ENCODE results near the gene ATP13A3. TPM values are rescaled to one million over a fixed set of nuclear protein-coding genes. Genes with fewer than 3 reads are reported as not detected.

ATP13A3 gene
- total and polyA plus RNA-seq, 2 experiments from 2014 or later, result 20.0 to 202 TPM

GRCh38 chr3:194382892-194383223 is 103.9 kb downstream of the ATP13A3 start:
- no peaks in the 10 kb centered on the region for H3K9me3 Mint-ChIP-seq
- Histone ChIP-seq H3K27me3 (ENCODE audit: insufficient read depth) (no peaks in the 10 kb centered on the region), H3K9me2 (ENCODE audit: insufficient read depth) (no peaks in the 10 kb centered on the region), H3K27ac (ENCODE audit: low read depth) (no peak overlapping the region), H2AFZ (peak overlapping the region; percentile 64), H3K36me3 (ENCODE audit: insufficient read depth) (no peaks in the 10 kb centered on the region), H4K20me1 (replicated peaks; ENCODE audit: insufficient read depth) (no peaks in the 10 kb centered on the region), H3K4me2 (no peak overlapping the region), H3K4me3 (no peak overlapping the region), H3F3A (replicated peaks; ENCODE audit: low read depth) (no peaks in the 10 kb centered on the region), H3K79me2 (replicated peaks; ENCODE audit: insufficient read depth) (no peaks in the 10 kb centered on the region), H3K4me1 (ENCODE audit: insufficient read depth) (peaks cover 4% of the 10 kb centered on the region; the same call in 1 of the 2 replicates)
- H3K36me3 Mint-ChIP-seq (ENCODE audit: low read depth), result no peaks in the 10 kb centered on the region
- DNase-seq (ENCODE audit: low spot score) (no peak), ATAC-seq (peak; percentile 16)
- H3K27ac Mint-ChIP-seq, result no peak overlapping the region
- peaks cover 32% of the 10 kb centered on the region for H3K4me1 Mint-ChIP-seq
- H3K4me3 Mint-ChIP-seq, result no peak overlapping the region; the same call in 2 of the 3 replicates
- no peak for TF ChIP-seq CTCF (conservative IDR thresholded peaks at IDR 0.05; ENCODE audit: low read depth in 2 of 2)
- no peak for TF ChIP-seq EZH2phosphoT487 (IDR thresholded peaks at IDR 0.05; ENCODE audit: unreplicated experiment)
- no peak for TF ChIP-seq ZNF114 (CRISPR knock-in tag; IDR thresholded peaks at IDR 0.05)
- peaks cover 8% of the 10 kb centered on the region for H3K27me3 Mint-ChIP-seq (ENCODE audit: insufficient read depth, low read depth, poor library complexity)

- Histone ChIP-seq H3K4me1 (ENCODE audit: insufficient read depth) (peaks cover 4% of the 10 kb centered on the region; the same call in 1 of the 2 replicates), H3K36me3 (ENCODE audit: insufficient read depth) (no peaks in the 10 kb centered on the region), H3K27me3 (ENCODE audit: insufficient read depth) (no peaks in the 10 kb centered on the region), H3K27ac (ENCODE audit: low read depth) (no peak overlapping the region), H2AFZ (peak overlapping the region; percentile 64), H4K20me1 (replicated peaks; ENCODE audit: insufficient read depth) (no peaks in the 10 kb centered on the region), H3K4me2 (0 out of 2 replicates have a peak overlapping the region, but pooled peaks have one; percentile 23), H3K79me2 (replicated peaks; ENCODE audit: insufficient read depth) (no peaks in the 10 kb centered on the region), H3F3A (replicated peaks; ENCODE audit: low read depth) (no peaks in the 10 kb centered on the region), H3K9me2 (ENCODE audit: insufficient read depth) (no peaks in the 10 kb centered on the region), H3K4me3 (no peak overlapping the region)
- Mint-ChIP-seq H3K27me3 (ENCODE audit: insufficient read depth, low read depth, poor library complexity) (peaks cover 6% of the 10 kb centered on the region), H3K9me3 (no peaks in the 10 kb centered on the region), H3K4me1 (peaks cover 32% of the 10 kb centered on the region), H3K36me3 (ENCODE audit: low read depth) (no peaks in the 10 kb centered on the region), H3K27ac (no peak overlapping the region; the same call in 1 of the 2 replicates), H3K4me3 (peak overlapping the region; percentile 19; the same call in 1 of the 3 replicates)
- DNase-seq (ENCODE audit: low spot score) (no peak), ATAC-seq (no peak; the same call in 2 of the 3 replicates)
- TF ChIP-seq ZNF114 (CRISPR knock-in tag; IDR thresholded peaks at IDR 0.05), result no peak
- TF ChIP-seq CREB1 (CRISPR knock-in tag; IDR thresholded peaks at IDR 0.05; ENCODE audit: low read depth), result no peak
- TF ChIP-seq EZH2phosphoT487 (IDR thresholded peaks at IDR 0.05; ENCODE audit: unreplicated experiment), result no peak
- no peak for TF ChIP-seq ZNF462 (CRISPR knock-in tag; IDR thresholded peaks at IDR 0.05)
- no peak for TF ChIP-seq CTCF (conservative IDR thresholded peaks at IDR 0.05; ENCODE audit: low read depth in 2 of 2)
Measured at GRCh38 chr3:194382196-194382891, 104.5 kb downstream of the ATP13A3 start.
